HG03520 (cell line): ENCODE results near the gene RNF39.
A peak's percentile ranks its signal among the peaks of the same experiment; 100 is the strongest.
"Not testable (repeated sequence)": the region's sequence is repeated elsewhere in the genome, so short reads cannot be mapped to it uniquely, and the experiment has no call there.

Experiments used
- ATAC-seq: cut with Tn5 transposase; IDR thresholded peaks from one replicate; pipeline ENCODE4 v1.9.1; 2021; ENCODE audit warnings: mild to moderate bottlenecking, moderate library complexity; ENCODE audit not compliant: unreplicated experiment

The RNF39 gene

DNA sequence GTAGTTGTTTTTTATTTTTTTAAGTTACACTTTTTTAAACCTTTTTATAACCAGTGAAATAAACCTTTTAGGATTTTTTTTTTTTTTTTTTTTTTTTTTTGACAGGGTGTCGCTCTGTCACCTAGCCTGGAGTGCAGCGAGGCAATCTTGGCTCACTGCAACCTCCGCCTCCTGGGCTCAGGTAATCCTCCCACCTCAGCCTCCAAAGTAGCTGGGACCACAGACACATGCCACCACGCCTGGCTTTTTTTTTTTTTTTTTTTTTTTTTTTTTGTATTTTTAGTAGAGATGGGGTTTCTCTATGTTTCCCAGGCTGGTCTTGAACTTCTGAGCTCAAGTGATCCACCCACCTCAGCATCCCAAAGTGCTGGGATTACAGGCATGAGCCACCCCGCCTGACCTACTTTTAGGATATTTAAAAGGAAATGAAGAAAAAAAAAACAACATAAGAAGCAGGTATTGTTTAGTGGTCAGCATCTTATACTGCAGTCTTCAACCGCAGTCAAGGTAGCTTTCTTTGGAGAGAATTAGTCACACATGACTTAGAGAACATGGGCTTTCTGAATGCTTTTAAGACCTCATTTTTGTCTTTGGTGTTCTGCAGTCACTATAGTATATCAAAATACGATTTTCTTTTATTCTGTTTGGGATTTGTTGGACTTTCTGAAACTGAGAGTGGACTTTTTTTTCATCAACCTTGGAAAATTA lies 12.9 kb downstream of the RNF39 start:
- no peak for ATAC-seq

GRCh38 chr6:30061858-30062458 lies 13.6 kb downstream of the RNF39 start:
- ATAC-seq: no peak

GRCh38 chr6:30061092-30061857 lies 14.3 kb downstream of the RNF39 start, which contains the start of gene POLR1H:
POLR1H (plus strand) TSS chr6:30061265; CDS start chr6:30061525, 260 bp downstream.
- ATAC-seq: peak; percentile 93

DNA sequence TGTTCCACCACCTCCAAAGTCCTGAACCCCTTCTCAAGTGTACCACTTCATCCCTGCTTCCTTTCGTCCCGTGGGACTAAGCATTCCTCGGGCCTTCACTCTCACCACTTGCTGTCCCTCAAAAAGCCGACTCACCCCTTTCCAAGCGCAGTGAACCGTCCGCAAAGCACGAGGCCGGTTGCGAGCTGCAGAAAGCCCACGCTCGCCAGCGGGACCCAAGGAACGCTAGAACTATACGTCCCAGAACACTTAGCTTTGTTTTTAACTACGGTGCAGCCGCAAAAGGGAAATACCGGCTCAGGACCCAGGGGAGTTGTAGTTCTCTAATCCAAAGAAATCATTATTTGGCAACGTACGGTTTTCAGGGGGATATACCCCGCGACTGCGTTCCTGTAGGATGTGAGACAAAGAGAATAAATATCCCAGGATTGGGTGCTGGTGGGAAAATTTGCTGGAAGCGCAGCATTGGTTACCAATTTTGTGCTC lies 14.9 kb downstream of the RNF39 start:
- ATAC-seq: peak; percentile 20

GRCh38 chr6:30055513-30055912 lies 20.1 kb downstream of the RNF39 start:
- no peak for ATAC-seq

- ATAC-seq: no peak
These were observed 21.9 kb downstream of the RNF39 start for GRCh38 chr6:30053682-30054081.

GRCh38 chr6:30047220-30047619 lies 28.3 kb downstream of the RNF39 start:
- no peak for ATAC-seq

- no peak for ATAC-seq
These were observed 30.9 kb downstream of the RNF39 start for GRCh38 chr6:30044630-30045029.

GRCh38 chr6:30043744-30044143 lies 31.8 kb downstream of the RNF39 start:
- no peak for ATAC-seq

DNA sequence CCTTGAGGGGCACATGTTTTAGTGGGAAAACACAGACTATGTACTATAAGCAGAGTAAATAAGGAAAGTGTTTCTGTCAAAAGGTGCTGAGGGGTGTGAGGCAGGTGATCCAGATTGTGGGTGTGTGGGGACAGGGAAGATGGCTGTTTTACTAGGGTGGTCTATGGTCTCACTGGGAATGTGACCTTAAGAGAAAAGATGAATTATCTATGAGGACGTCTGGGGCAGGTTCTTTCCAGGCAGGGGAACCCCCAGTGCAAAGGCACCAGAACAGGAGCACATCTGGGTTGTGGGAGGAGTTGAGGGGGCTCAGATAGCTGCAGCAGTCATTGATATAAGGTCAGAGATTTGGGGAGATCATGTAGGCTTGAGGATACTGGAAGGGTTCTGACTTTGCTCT lies 32.7 kb downstream of the RNF39 start:
- no peak for ATAC-seq

DNA sequence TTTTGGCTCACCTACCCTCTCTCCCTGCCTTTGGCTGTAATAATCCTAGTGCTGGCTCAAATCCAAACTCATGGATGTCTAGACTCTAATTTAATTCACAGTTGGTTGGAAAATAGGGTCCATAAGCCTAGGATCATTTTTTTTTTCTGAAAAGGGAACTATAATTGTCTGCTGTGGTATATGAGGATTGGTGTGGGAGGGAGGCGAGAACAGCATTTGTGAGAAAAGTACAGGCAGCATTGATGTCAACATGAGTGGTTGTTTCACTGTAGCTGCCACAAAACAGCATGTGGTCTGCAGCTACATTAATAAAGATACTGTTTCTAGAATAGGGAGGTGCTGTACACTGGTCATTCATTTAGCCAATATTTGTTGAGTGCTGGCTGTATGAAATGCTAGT lies 33.1 kb downstream of the RNF39 start:
- ATAC-seq: no peak

- ATAC-seq: no peak
These were observed 33.7 kb downstream of the RNF39 start for GRCh38 chr6:30041821-30042220.

GRCh38 chr6:30041221-30041620 lies 34.3 kb downstream of the RNF39 start:
- no peak for ATAC-seq

DNA sequence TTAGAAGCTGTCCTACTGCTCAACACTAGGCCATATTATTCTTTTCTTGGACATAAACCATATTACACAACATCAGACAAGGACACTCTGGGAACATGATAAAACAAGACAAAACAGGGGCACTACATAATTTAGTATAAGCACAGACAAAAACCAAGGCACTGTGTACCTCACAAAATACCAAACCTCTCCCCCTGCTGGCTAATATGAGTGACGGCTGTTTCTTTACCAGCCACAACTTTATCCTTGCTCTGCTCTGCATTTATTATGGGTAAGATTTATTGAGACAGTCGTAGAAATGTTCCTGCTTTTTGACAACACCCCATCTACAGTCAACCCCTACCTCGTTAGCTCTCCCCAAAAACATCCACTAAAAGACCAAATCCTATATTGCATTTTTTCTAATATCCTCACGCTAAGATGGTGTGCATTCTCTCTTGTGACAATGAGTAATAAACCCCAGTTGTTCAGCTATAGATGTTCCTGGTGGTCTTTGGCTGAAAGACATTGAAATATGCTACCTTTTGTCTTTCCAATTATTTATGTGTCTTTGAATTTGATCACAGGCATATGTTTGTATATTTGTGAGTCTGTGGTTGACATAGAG lies 38.3 kb downstream of the RNF39 start:
- ATAC-seq: no peak

DNA sequence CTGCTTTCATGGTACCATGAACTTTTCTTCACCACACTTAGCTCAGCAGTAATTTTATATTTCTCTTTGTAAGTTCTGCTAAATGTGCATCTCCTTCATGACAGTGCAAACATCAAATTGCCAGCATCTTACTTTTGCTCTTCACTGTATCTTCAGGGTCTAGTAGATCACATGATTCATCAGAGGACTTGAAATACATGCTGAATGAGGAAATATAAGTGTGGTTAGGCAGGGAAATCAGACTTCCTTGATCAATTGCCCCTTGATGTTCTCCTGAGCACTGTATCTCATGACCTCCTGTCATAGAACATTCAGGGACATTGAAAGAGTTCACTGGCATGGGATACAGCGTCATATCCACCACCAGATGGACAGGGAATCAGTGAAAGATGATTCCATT lies 39.8 kb downstream of the RNF39 start:
- ATAC-seq: no peak

GRCh38 chr6:30033440-30033839 lies 42.1 kb downstream of the RNF39 start:
- not testable (repeated sequence) for ATAC-seq

DNA sequence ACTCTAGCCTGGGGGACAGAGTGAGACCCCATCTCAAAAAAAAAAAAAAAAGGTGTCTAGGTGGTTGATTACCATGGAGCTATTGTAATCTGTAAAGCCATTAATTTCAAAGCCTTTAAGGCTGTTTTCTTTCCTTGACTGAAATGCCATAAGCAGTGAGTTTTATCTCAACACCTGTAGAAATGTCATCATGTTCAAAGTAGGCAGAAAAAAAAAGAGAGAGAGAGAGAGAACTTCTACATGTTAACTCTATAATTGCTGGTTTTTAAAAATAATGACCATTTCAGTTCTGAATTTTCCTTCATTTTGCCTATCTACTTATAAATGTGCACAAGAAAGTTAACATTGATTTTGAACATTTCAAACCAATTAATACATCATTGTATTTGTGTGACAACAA lies 44.2 kb downstream of the RNF39 start:
- no peak for ATAC-seq

DNA sequence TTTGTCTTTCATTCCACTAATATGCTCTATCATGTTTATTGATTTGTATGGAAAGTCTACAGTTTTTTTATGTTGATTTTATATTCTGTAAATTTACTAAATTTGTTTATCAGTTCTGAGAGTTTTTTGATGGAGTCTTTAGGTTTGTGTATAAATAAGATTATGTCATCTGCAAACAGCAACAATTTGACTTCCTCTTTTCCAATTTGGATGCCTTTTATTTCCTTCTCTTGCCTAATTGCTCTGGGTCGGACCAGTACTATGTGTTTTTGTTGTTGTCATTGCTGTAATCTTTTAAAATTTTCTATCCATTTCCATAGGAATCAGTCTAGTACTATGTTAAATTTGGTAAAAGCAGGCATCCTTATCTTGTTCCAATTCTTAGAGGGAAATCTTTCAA lies 46.0 kb downstream of the RNF39 start:
- no peak for ATAC-seq

DNA sequence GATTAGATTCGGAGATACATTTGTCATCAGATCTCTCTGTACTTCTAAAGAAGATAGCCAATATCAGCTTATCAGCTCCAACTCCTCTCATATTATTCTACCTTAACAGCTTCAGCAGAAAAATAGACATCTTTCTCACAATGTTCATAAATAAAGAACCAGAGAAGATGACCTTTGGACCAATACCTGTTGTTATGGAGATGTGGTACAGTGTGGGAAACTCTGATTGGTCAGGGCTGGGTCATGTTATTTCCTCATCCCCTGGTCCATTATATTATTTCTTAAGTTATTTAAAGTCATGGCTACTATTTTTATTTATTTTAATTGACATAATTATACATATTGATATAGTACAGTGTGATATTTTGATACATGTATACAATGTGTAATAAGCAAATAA lies 50.4 kb downstream of the RNF39 start:
- ATAC-seq: no peak

GRCh38 chr6:30022712-30023111 lies 52.9 kb downstream of the RNF39 start:
- ATAC-seq: not testable (repeated sequence)

GRCh38 chr6:30022189-30022588 lies 53.4 kb downstream of the RNF39 start:
- ATAC-seq: no peak
